Measurements from ENCODE around the gene PDE8B. TPM values are rescaled to one million over a fixed set of nuclear protein-coding genes. Genes with fewer than 3 reads are reported as not detected.
"Not testable (repeated sequence)": the region's sequence is repeated elsewhere in the genome, so short reads cannot be mapped to it uniquely, and the experiment has no call there.

PDE8B gene
- total RNA-seq, 1 donor from 2014 or later = 0.62 TPM

- no peak for DNase-seq
- intact Hi-C loops (cut with DNase I) = no loop called here
- ATAC-seq (ENCODE audit: poor library complexity) = no peak
Observed at GRCh38 chr5:77369566-77369965, 159.1 kb downstream of the PDE8B start.

- intact Hi-C loops (cut with DNase I) = no loop called here
- DNase-seq = no peak
- no peak for ATAC-seq (ENCODE audit: poor library complexity)
Observed at GRCh38 chr5:77374686-77375085, 164.2 kb downstream of the PDE8B start.

GRCh38 chr5:77376609-77377300 lies 166.3 kb downstream of the PDE8B start:
- intact Hi-C loops (cut with DNase I) = no loop called here
- ATAC-seq (ENCODE audit: poor library complexity) (no peak), DNase-seq (no peak)

- DNase-seq (no peak), ATAC-seq (ENCODE audit: poor library complexity) (no peak)
- intact Hi-C loops (cut with DNase I) = no loop called here
Observed at GRCh38 chr5:77379558-77380061, 169.1 kb downstream of the PDE8B start.

DNA sequence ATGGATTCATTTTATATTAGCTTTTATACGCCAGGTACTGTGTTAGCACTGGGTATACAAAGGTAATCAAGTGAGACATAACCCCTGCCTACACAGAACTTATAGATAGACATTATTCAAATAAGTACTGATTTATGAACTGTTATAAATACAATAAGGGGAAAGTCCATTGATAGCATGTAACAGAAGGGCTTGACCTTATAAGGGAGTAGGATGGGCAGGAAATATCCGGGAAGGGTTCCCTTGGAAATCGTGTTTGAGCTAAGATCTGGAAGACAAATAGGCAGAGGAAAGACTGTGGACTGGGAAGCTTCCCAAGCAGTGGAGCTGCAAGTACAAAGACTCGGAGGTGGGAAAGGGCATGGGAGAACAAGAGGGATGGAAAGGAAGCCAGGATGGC lies 170.2 kb downstream of the PDE8B start:
- ATAC-seq (ENCODE audit: poor library complexity) (no peak), DNase-seq (no peak)
- intact Hi-C loops (cut with DNase I) = no loop called here

DNA sequence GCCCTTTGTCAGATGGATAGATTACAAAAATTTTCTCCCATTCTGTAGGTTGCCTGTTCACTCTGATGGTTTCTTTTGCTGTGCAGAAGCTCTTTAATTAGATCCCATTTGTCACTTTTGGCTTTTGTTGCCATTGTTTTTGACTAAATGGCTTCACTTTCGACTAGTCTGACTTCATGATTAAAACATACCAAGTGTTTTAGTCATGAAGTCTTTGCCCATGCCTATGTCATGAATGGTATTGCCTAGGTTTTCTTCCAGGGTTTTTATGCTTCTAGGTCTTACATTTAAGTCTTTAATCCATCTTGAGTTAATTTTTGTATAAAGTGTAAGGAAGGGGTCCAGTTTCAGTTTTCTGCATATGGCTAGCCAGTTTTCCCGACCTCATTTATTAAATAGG lies 172.9 kb downstream of the PDE8B start:
- intact Hi-C loops (cut with DNase I); ATAC-seq (ENCODE audit: poor library complexity); DNase-seq: not testable (repeated sequence)

GRCh38 chr5:77386340-77386739 lies 175.9 kb downstream of the PDE8B start:
- ATAC-seq (ENCODE audit: poor library complexity); intact Hi-C loops (cut with DNase I); DNase-seq: not testable (repeated sequence)

DNA sequence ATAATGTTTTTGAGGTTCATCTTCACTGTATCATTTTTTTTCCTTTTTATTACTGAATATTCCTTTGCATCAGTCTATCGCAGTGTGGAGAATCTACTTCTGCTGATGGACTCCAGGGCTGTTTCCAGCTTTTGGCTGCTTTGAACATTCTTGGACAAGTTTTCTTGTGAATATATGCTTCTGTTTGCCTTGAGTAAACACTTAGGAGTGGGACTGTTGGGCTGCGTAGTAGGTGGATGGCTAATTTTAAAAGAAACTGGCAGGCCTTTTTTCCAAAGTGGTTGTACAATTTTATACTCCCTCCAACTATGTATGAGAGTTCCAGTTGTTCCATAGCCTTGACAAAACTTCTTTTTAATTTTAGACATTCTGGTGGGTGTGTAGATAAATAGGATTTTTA lies 179.3 kb downstream of the PDE8B start:
- intact Hi-C loops (cut with DNase I) = no loop called here
- no peak for ATAC-seq (ENCODE audit: poor library complexity)
- no peak for DNase-seq

DNA sequence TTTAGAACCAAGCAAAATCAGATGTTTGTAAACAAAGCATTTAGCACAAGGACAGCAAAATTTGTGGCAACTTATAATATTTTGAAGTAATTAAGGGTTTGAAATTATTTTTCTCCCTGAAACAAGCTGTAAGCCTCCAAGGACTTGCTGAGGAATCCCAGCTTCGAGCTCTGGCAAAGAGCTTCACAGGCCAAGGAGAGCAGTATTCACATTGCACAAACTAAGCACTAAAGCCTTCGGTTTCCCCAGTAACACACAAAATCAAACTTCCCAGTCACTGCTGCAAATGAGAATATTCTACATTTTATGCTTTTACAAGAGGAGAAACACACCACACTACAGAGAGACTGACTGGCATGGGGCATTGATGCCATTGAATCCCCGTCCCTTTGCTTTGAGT lies 179.7 kb downstream of the PDE8B start:
- intact Hi-C loops (cut with DNase I) = no loop called here
- DNase-seq = no peak
- ATAC-seq (ENCODE audit: poor library complexity) = no peak

DNA sequence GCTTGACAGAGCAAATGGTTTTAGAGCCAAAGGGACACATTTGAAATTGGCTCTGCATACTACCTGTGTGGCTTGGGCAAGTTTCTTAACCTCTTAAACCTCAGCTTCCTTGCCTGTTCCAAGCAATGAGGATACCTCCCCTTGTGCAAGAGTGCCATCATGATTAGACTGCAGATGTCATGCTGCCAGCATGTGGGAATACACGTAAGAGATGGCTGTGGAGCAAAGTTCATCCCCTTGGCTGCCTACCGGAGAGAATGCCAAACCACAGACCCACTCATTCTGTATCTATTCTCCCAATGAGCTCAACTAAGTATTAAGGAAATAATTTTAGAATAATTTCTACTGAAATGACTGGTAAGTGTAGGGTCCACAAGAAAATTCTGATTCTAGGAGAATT lies 180.3 kb downstream of the PDE8B start:
- ATAC-seq (ENCODE audit: poor library complexity) (no peak), DNase-seq (no peak)
- intact Hi-C loops (cut with DNase I) = no loop called here

- no peak for ATAC-seq (ENCODE audit: poor library complexity)
- DNase-seq = no peak
- intact Hi-C loops (cut with DNase I) = no loop called here
Observed at GRCh38 chr5:77391240-77391765, 180.8 kb downstream of the PDE8B start.

GRCh38 chr5:77394064-77394715 lies 183.7 kb downstream of the PDE8B start:
- intact Hi-C loops (cut with DNase I) = no loop called here
- no peak for DNase-seq
- ATAC-seq (ENCODE audit: poor library complexity) = no peak

GRCh38 chr5:77396017-77396416 lies 185.5 kb downstream of the PDE8B start:
- no peak for ATAC-seq (ENCODE audit: poor library complexity)
- intact Hi-C loops (cut with DNase I) = no loop called here
- DNase-seq = no peak

GRCh38 chr5:77397686-77398292 lies 187.3 kb downstream of the PDE8B start:
- intact Hi-C loops (cut with DNase I) = no loop called here
- ATAC-seq (ENCODE audit: poor library complexity) (no peak), DNase-seq (no peak)

- no peak for DNase-seq
- intact Hi-C loops (cut with DNase I) = no loop called here
- ATAC-seq (ENCODE audit: poor library complexity) = no peak
Observed at GRCh38 chr5:77398458-77398857, 188.0 kb downstream of the PDE8B start.

DNA sequence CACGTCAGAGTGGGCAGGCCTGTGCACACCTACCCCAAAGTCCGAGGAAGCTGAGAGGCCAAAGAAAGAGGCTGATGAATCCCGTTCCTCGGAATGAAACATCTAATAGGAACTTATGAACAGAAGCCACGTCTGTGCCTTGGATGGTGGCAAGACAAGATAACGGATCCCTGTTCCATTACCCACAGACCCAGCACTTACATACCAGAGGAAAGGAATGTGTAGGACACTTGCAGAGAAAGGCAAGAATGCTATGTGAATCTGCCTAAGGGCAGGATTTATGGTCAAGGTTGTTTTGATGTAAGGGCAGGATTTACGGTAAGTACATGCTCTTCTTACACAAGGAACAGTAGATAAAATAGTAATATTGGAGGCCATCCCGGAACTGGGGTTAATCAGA lies 188.4 kb downstream of the PDE8B start:
- no peak for ATAC-seq (ENCODE audit: poor library complexity)
- intact Hi-C loops (cut with DNase I) = no loop called here
- no peak for DNase-seq

- DNase-seq (no peak), ATAC-seq (ENCODE audit: poor library complexity) (no peak)
- intact Hi-C loops (cut with DNase I) = no loop called here
Observed at GRCh38 chr5:77400645-77401044, 190.2 kb downstream of the PDE8B start.

GRCh38 chr5:77402796-77403195 lies 192.3 kb downstream of the PDE8B start:
- intact Hi-C loops (cut with DNase I) = no loop called here
- DNase-seq (no peak), ATAC-seq (ENCODE audit: poor library complexity) (no peak)

GRCh38 chr5:77407152-77407551 lies 196.7 kb downstream of the PDE8B start:
- DNase-seq (no peak), ATAC-seq (ENCODE audit: poor library complexity) (no peak)
- intact Hi-C loops (cut with DNase I) = no loop called here
